Measurements from ENCODE around the gene ZMYND19.

- no peak for TF ChIP-seq POLR2AphosphoS5 (IDR thresholded peaks at IDR 0.05)
- no peak for TF ChIP-seq POLR2A (IDR thresholded peaks at IDR 0.05)
Measured at GRCh38 chr9:137626464-137626863, 36.2 kb upstream of the ZMYND19 start.

All from breast epithelium (tissue), 3 donors.